Inflammatory macrophage treated with lipopolysaccharide for 1 hour (primary cell): ENCODE data around the gene SLC7A11.

ENCODE experiments used
- DNase-seq, 2 donors: peaks; one replicate each; pipeline ENCODE4 v3.0.0-alpha.2; 2020 to 2022

The SLC7A11 gene

GRCh38 chr4:138242076-138242833 lies at the start of gene SLC7A11:
TSS of gene SLC7A11 (minus strand) at chr4:138242349. CDS start at chr4:138242069, 280 bp downstream.
- DNase-seq: peak; percentile 93 to 100

GRCh38 chr4:138291431-138291830 lies 49.3 kb upstream of the SLC7A11 start:
- no peak for DNase-seq

- no peak for DNase-seq
Measured at GRCh38 chr4:138290805-138291204, 48.7 kb upstream of the SLC7A11 start.

DNA sequence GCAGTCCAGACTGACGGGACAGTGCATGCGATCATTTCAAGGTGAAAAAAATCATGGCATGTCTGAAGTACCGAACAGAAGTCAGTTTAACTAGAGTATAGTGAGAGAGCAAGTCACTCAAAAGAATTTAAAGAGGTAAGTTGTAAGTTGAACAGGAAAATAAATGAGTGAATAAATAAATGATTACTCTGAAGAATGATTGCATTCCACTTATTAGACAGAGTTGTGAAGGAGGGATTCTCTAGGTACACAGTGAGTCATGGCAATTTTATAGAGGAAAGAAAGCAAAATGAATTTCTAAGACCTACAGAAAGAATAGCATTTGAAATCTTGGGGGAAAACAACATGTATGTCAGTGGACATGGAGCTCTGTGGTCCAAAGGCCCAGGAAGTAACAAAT lies 37.1 kb upstream of the SLC7A11 start:
- DNase-seq: no peak

DNA sequence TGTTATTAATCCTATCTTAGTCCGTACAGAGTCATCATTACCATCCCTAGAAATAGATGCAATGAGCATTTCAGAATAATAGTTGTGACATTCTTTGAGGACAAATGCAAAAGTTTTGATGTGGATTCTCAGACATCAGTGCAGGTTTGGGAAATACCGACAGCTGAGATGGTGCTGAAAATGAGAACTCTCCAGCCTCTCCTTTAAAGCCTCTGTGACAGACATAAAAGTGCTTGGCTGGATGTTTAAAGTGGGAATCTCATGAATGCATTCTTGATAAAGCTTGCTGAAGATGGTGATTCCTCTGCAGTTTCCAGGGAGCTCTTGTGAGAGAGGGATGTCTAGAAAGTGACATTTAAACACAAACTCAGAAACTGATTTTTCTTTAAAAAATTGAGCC lies 35.0 kb upstream of the SLC7A11 start:
- DNase-seq: no peak

- no peak for DNase-seq
Measured at GRCh38 chr4:138275963-138276621, 33.9 kb upstream of the SLC7A11 start.

DNA sequence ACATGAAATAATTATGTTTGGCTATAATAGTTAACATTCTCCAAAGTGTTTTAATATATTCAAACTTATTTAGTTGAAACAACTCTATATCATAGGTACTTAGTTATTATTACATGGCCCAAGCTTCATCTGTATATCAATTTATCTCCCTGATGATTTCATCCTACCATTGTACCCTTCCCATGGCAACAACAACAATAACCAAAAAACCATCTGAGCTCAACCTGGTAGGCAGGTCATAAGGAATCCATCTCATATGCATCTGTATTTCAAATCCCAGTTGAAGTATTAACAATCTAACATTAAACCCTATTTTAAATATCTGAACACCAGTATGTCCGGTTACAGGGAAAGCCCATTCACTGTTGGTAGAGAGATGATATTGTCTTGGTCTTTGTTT lies 33.1 kb upstream of the SLC7A11 start:
- no peak for DNase-seq

DNA sequence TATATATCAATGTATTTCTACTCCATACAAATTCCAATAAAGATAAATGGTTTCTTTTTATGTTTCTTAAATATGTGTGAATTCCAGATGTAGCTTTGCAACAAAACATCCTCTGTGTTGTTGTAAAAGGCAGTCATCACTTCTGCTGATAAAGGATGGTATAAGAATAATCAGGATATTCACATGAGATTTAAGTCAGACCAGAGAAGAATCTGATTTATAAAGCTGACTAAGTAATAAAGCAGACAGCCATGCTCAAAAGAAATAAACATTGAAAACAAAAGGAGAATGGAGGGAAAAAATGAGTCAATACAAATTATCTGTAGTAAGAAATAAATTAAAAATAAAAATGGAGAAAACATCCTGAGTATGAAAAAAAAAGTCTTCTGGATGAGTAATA lies 27.0 kb upstream of the SLC7A11 start:
- DNase-seq: no peak

- DNase-seq: no peak
Measured at GRCh38 chr4:138267835-138268234, 25.7 kb upstream of the SLC7A11 start.

DNA sequence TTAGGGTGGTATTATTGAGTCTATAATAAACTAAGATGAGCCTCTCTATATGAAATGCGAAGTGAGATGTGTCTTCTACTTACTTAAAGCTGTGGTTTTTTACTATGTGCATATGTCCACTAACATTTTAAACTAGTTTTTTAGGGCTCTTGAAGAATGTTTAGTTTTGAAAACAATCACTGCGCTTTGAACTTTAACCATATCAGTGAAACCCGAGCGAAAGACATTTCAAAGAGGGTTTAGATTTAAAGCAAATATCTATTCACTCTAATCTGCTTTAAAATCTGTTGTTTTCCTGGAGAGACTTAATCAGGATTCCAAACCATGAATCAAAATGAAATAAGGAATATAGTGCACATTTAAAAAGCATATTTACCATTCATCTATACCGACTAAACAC lies 24.8 kb upstream of the SLC7A11 start:
- DNase-seq: no peak

DNA sequence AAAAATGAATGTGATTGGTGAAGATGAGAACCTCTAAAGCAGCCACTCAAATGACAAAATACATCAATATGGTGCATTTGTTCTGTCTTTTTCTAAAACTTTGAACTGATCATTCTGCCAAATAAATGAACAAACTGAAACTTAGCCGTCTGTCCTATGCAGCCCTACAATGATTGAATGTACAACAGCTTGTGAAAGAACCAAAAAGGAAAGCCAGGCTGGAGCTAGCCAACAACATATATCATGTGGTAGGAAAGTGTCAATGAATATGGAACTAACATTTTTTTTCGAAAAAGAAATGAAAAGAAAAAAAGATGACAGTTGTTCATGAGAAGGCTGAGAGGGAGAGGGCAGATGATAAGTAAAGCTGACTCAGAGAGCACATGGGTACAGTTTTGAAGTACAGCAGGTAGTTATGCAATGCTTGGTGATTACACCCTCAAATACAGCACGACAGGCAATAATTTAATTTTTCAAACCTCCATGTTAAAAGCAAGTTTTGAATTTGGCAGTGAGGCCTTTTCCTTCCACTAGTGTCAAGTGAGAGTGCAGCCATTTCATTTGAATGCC lies 21.2 kb upstream of the SLC7A11 start:
- peak in 1 of 2 donors; percentile 21 for DNase-seq

- DNase-seq: no peak
Measured at GRCh38 chr4:138262469-138262868, 20.3 kb upstream of the SLC7A11 start.

- no peak for DNase-seq
Measured at GRCh38 chr4:138262030-138262429, 19.9 kb upstream of the SLC7A11 start.

DNA sequence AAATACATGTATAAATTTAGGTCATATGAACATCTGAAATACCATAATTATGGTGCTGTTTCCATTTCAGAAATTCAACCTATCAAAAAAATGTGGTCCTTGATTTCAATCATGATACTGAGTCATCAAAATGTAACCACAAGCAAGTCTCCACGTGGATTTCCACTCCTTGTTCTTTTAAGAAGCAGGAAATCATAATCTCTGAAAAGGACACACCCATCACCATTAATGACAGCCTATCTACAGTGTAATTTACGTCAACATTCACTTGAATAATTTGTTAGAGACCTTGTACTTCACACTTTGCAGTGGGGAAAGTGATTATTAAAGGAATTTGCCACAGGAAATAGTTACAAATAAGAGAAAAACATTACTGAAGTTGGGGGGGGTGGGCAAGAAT lies 17.7 kb upstream of the SLC7A11 start:
- no peak for DNase-seq

- DNase-seq: no peak
Measured at GRCh38 chr4:138259271-138259670, 17.1 kb upstream of the SLC7A11 start.

- DNase-seq: no peak
Measured at GRCh38 chr4:138256608-138257007, 14.5 kb upstream of the SLC7A11 start.

DNA sequence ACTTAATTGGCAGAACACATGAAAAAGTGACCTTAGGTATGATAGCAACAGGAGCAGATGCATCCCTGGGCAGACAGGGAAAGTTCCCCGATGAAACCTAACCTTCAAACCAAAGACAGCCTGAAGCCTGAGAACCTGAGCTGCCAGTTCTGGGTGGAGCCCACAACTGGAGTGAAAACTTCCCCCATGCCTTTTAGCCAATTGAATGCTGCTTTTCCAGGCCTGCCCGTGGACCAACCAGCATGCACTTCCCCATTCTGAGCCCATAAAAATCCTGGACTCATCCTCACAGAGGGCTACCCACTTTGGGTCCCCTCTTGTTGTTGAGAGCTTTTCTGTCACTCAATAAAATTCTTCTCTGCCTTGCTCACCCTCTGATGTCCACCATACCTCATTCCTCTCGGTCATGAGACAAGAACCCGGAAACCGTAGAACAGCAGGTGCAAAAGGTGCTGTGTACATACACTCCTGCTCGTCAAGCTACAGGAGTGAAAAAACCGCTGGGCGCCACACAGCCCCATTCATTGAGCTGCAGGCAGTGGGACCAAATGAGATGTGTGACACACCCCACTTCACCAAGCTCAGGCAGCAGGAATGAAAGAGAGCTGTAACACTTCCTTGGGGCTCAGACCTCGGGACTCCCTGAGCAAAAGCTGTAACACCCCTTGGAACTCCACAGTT lies 13.9 kb upstream of the SLC7A11 start:
- no peak for DNase-seq

DNA sequence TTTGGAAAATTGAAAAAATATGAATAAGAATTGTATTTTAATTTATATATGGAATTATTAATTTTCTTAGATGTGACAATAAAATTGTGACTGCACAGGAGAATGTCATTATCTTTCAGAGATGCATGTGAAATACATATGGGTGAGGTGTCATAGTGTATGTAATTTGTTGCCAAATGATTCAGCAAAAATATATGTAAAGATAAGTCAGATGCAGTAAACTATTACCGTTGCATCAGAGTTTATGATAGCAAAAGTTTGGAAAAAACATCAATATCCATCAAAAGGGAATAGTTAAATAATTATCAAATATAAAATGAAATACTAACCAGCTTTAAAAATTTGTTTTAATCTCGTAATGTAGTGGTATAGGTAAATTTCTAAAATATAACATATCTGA lies 10.4 kb upstream of the SLC7A11 start:
- DNase-seq: no peak

DNA sequence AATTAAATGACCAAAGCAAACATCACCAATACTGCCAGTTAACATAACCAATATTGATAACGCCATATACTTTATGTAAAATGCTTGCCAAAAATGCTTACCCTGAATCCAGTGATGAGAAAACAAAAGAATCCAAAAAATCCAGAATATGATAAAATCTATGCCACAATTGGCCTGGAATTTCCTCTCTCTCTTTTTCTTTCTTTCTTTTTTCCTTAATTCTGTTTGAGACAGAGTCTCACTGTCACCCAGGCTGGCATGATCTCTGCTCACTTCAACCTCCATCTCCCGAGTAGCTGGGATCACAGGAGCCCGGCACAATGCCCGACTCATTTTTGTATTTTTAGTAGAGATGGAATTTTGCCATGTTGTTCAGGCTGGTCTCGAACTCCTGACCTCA lies 9.8 kb upstream of the SLC7A11 start:
- no peak for DNase-seq

DNA sequence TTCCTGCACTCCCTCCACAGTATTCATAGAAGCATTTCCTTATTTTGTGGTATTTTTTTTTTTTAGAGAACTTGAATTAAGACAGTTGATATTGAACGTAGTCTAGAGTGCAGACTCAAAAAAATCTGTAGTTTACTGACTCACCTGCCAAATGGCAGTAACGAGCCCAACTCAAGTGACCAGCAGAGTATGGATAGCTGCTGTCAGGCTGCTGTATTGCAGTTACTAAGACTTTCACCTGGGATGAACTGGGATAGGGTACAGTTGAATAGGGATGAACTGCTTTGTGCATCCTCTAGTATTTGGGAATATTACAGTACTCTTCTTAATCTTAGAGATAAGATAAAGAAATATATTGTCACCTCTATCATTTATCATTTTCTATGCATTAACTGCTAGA lies 7.0 kb upstream of the SLC7A11 start:
- no peak for DNase-seq

DNA sequence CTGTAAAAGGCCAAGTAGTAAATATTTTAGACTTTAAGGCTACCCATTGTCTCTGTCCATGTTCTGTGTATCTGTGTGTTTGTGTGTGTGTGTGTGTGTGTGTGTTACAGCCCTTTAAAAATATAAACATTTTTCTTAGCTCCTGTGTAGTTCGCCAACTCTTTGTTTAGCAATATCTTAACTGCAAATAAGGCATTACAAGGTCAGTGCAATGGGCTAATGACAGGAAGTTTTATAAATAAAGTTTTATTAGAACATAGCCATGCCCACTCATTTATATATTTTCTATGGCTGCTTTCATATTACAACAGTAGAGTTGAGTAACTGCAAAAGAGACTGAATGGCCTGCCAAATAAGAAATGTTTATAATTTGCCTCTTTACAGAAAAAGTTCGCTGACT lies 5.9 kb upstream of the SLC7A11 start:
- no peak for DNase-seq

GRCh38 chr4:138247643-138248042 lies 5.5 kb upstream of the SLC7A11 start:
- no peak for DNase-seq

DNA sequence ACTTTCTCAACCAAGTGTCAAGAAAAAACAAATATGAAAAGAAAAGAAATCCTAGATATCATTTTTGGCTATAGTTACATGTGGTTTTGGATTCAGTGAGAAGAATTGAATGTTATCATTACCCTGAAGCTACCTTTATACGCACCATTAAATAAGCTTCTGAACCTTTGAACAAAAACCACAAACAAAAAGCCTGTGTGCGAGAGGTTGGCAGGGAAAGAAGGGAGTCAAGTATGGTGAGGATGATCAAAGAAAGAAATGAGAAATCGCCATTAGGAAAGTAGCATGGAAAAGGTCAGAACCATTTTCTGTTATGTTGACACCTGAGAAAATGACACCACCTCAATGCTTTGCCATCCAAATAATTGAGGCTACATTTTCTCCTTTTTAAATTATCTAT lies 1.2 kb upstream of the SLC7A11 start:
- DNase-seq: no peak

DNA sequence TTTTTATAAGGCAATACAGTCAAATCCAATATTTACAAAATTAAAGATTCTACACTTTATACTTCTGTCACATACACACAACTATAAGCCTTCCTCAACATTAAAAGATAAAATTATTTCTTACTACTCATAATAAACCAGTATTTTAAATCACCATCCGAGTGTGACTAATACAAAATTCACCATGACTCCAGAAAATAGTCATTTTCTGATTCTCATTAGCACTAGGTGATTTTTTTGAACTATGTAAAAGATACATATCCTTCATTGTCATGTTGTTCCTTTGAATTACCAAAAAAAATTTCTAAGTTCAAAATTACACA lies 646 bp upstream of the SLC7A11 start:
- no peak for DNase-seq
